HCT116 (cell line): ENCODE data around the gene LHX3. TPM values are rescaled to one million over a fixed set of nuclear protein-coding genes. Genes with fewer than 3 reads are reported as not detected.

Experiments
- ATAC-seq: fragments of 200-7000 bp; cut with Tn5 transposase; 2 replicates; pipeline ENCODE4 v1.9.1; 2020; ENCODE audit warnings: mild to moderate bottlenecking, moderate library complexity
- BruUV-seq: library from RNA; stranded (reverse); fragments of 400-500 nt; replicated peaks from 2 replicates; lab custom pipeline; 2021; lab: Mats Ljungman, UMichigan
- CTCF ChIA-PET: fragments of 300-600 bp; sonication (Branson Sonifier 250); formaldehyde crosslinking; loops from one replicate; lab custom pipeline; 2021; ENCODE audit warnings: antibody characterized with exemption; lab: Charles Lee
- POLR2A ChIA-PET: fragments of 300-600, 350-600 bp; sonication (Branson Sonifier 250); formaldehyde crosslinking; loops from one replicate; lab custom pipeline; 2021; ENCODE audit warnings: antibody characterized with exemption; lab: Charles Lee
- RAD21 ChIA-PET, 2 experiments: fragments of 300-600 bp; sonication (Branson Sonifier 250); formaldehyde crosslinking; loops; one replicate each; lab custom pipeline; 2023; ENCODE audit warnings: low total read pairs in 2 of 2; ENCODE audit not compliant: uncharacterized antibody in 2 of 2, unreplicated experiment in 2 of 2, low non-redundant PET in 1 of 2; lab: Charles Lee
- DNase-seq: peaks from one replicate; pipeline ENCODE4 v3.0.0-alpha.2; 2010; ENCODE audit warnings: low read depth, low spot score
- H2AFZ ChIP-seq: fragments of 200-600 bp; shearing (Covaris generic), sonication (generic); 2 replicates; pipeline ENCODE4 v1.6.1; 2017; ENCODE audit warnings: low read depth, mixed run types, mixed read lengths, antibody characterized with exemption, low read length; ENCODE audit not compliant: poor library complexity, severe bottlenecking
- H3K27ac ChIP-seq: 2 replicates; pipeline ENCODE4 v1.5.1; 2012; ENCODE audit warnings: low read depth, low read length
- H3K27me3 ChIP-seq: fragments of 200-600 bp; sonication (generic); 2 replicates; pipeline ENCODE4 v1.6.1; 2016; ENCODE audit warnings: mixed run types, low read length, mixed read lengths; ENCODE audit not compliant: insufficient read depth
- H3K36me3 ChIP-seq, 2 experiments: fragments of 200-500 bp in 1 of 2; fragments of 200-600 bp in 1 of 2; sonication (Bioruptor generic) in 1 of 2; sonication (generic) in 1 of 2; 2 replicates each; pipeline versions ENCODE4 v1.5.1 to v1.6.1; 2014 to 2016; ENCODE audit warnings: low read length in 2 of 2, inconsistent platforms in 1 of 2, mixed read lengths in 1 of 2, mixed run types in 1 of 2; ENCODE audit not compliant: insufficient read depth in 2 of 2, control insufficient read depth in 1 of 2
- H3K4me1 ChIP-seq, 2 experiments: fragments of 200-600 bp in 1 of 2; sonication (generic) in 1 of 2; 2 replicates each; pipeline versions ENCODE4 v1.5.1 to v1.6.1; 2012 to 2017; ENCODE audit warnings: low read length in 2 of 2, inconsistent platforms in 1 of 2, mild to moderate bottlenecking in 1 of 2, mixed read lengths in 1 of 2, mixed run types in 1 of 2, moderate library complexity in 1 of 2; ENCODE audit not compliant: insufficient read depth in 2 of 2, control insufficient read depth in 1 of 2
- H3K4me2 ChIP-seq: fragments of 200-600 bp; sonication (generic); 2 replicates; pipeline ENCODE4 v1.6.1; 2017; ENCODE audit warnings: mixed run types, low read length, mixed read lengths
- H3K4me3 ChIP-seq, 2 experiments: fragments of 200-600 bp in 1 of 2; sonication (generic) in 1 of 2; replicated peaks in 1 of 2; 2 replicates each; pipeline ENCODE4 v1.5.1; 2011 to 2016; ENCODE audit warnings: low read length in 2 of 2, control low read depth in 1 of 2, low read depth in 1 of 2, mild to moderate bottlenecking in 1 of 2, mixed read lengths in 1 of 2, mixed run types in 1 of 2
- H3K79me2 ChIP-seq: fragments of 200-600 bp; sonication (generic); 2 replicates; pipeline ENCODE4 v1.6.1; 2017; ENCODE audit warnings: mild to moderate bottlenecking, mixed run types, low read length, moderate library complexity, mixed read lengths; ENCODE audit not compliant: insufficient read depth
- H3K9ac ChIP-seq: fragments of 200-600 bp; sonication (generic); 2 replicates; pipeline ENCODE4 v1.6.1; 2016; ENCODE audit warnings: low read length, mixed read lengths
- H3K9me2 ChIP-seq: fragments of 200-600 bp; sonication (generic), shearing (Covaris generic); 2 replicates; pipeline ENCODE4 v1.6.1; 2017; ENCODE audit warnings: mixed run types, mild to moderate bottlenecking, moderate library complexity; ENCODE audit not compliant: insufficient read depth
- H3K9me3 ChIP-seq, 2 experiments: fragments of 200-500 bp in 1 of 2; fragments of 200-600 bp in 1 of 2; sonication (Bioruptor generic) in 1 of 2; sonication (generic) in 1 of 2; 2 replicates each; pipeline ENCODE4 v1.6.1; 2014 to 2017; ENCODE audit warnings: low read length in 2 of 2, mixed read lengths in 2 of 2, inconsistent platforms in 1 of 2, low read depth in 1 of 2, mild to moderate bottlenecking in 1 of 2, mixed run types in 1 of 2, moderate library complexity in 1 of 2; ENCODE audit not compliant: control insufficient read depth in 1 of 2, insufficient read depth in 1 of 2
- H4K20me1 ChIP-seq: fragments of 200-600 bp; sonication (generic), shearing (Covaris generic); 2 replicates; pipeline ENCODE4 v1.6.1; 2017; ENCODE audit warnings: mixed run types, mild to moderate bottlenecking, moderate library complexity; ENCODE audit not compliant: insufficient read depth
- ATF3 ChIP-seq: IDR thresholded peaks from 2 replicates; pipeline ENCODE4 v1.6.1; 2012
- CEBPB ChIP-seq: IDR thresholded peaks from 2 replicates; pipeline ENCODE4 v1.6.1; 2012; ENCODE audit warnings: low read depth
- CTCF ChIP-seq, 3 experiments: fragments of 200-600 bp in 1 of 3; sonication (generic) in 1 of 3; IDR thresholded peaks in 2 of 3; conservative IDR thresholded peaks in 1 of 3; 2 replicates each; pipeline ENCODE4 v1.5.1; 2012 to 2017; ENCODE audit warnings: low read depth in 2 of 3, low read length in 2 of 3, antibody characterized with exemption in 1 of 3, borderline replicate concordance in 1 of 3, control low read depth in 1 of 3, mild to moderate bottlenecking in 1 of 3, mixed read lengths in 1 of 3, mixed run types in 1 of 3, moderate library complexity in 1 of 3; ENCODE audit not compliant: insufficient read depth in 1 of 3
- EGR1 ChIP-seq: IDR thresholded peaks from 2 replicates; pipeline ENCODE4 v1.6.1; 2012; ENCODE audit warnings: low read depth
- EZH2 ChIP-seq: fragments of 200-600 bp; sonication (generic); IDR thresholded peaks from 2 replicates; pipeline ENCODE4 v1.6.1; 2017; ENCODE audit warnings: antibody characterized with exemption, mixed run types
- FOSL1 ChIP-seq: IDR thresholded peaks from 2 replicates; pipeline ENCODE4 v1.6.1; 2012; ENCODE audit warnings: low read depth
- MAX ChIP-seq: IDR thresholded peaks from 2 replicates; pipeline ENCODE4 v1.6.1; 2012
- POLR2A ChIP-seq: IDR thresholded peaks from 2 replicates; pipeline ENCODE4 v1.7.0; 2011; ENCODE audit warnings: borderline replicate concordance; ENCODE audit not compliant: insufficient read depth, insufficient read length; ENCODE audit errors: extremely low read depth
- POLR2AphosphoS5 ChIP-seq: IDR thresholded peaks from 2 replicates; pipeline ENCODE4 v1.6.1; 2011; ENCODE audit warnings: mild to moderate bottlenecking, low read depth, low read length, moderate library complexity
- RAD21 ChIP-seq: IDR thresholded peaks from 2 replicates; pipeline ENCODE4 v1.6.1; 2012; ENCODE audit warnings: low read depth, mild to moderate bottlenecking
- REST ChIP-seq: IDR thresholded peaks from 2 replicates; pipeline ENCODE4 v1.6.1; 2012; ENCODE audit warnings: low read depth
- SIN3A ChIP-seq: IDR thresholded peaks from 2 replicates; pipeline ENCODE4 v1.6.1; 2012; ENCODE audit warnings: low read depth
- SRF ChIP-seq: IDR thresholded peaks from 2 replicates; pipeline ENCODE4 v1.6.1; 2012; ENCODE audit warnings: low read depth
- YY1 ChIP-seq: IDR thresholded peaks from 2 replicates; pipeline ENCODE4 v1.6.1; 2011; ENCODE audit warnings: low read length, low read depth, moderate library complexity, mild to moderate bottlenecking; ENCODE audit not compliant: insufficient replicate concordance; ENCODE audit errors: extremely low read depth
- ZBTB33 ChIP-seq: IDR thresholded peaks from 2 replicates; pipeline ENCODE4 v1.6.1; 2011; ENCODE audit warnings: mild to moderate bottlenecking, low read length, moderate library complexity; ENCODE audit not compliant: insufficient replicate concordance; ENCODE audit errors: extremely low read depth
- ZFX ChIP-seq: fragments of 450-650 bp; IDR thresholded peaks from 2 replicates; pipeline ENCODE4 v1.6.1; 2017
- ZNF274 ChIP-seq: fragments of 200-500 bp; sonication (Bioruptor generic); IDR thresholded peaks from 2 replicates; pipeline ENCODE4 v1.6.1; 2014; ENCODE audit warnings: mild to moderate bottlenecking, low read depth, low read length, inconsistent platforms
- intact Hi-C: fragments of 100-400 bp; cut with micrococcal nuclease; formaldehyde crosslinking; loops from 2 replicates; pipeline ENCODE4 v1.10.0; 2022
- total RNA-seq: library from RNA; stranded (reverse); gene quantifications from one replicate; pipeline ENCODE4 v1.2.1, GENCODE V29; 2021; ENCODE audit not compliant: unreplicated experiment

LHX3 gene
- total RNA-seq, 1 experiment from 2014 or later = not detected

GRCh38 chr9:136203408-136204144 lies 1.4 kb downstream of the LHX3 start:
- Histone ChIP-seq H3K4me3 (no peak overlapping the region), H4K20me1 (no peaks in the 10 kb centered on the region), H3K79me2 (no peaks in the 10 kb centered on the region), H3K36me3 (peaks cover 4% of the 10 kb centered on the region in 2 experiments; a peak in 2 of 4 replicates), H3K9me2 (no peaks in the 10 kb centered on the region), H3K9ac (no peak overlapping the region), H3K4me1 (no peaks in the 10 kb centered on the region), H3K9me3 (no peaks in the 10 kb centered on the region), H3K4me2 (no peak overlapping the region), H3K27ac (no peak overlapping the region), H3K27me3 (no peaks in the 10 kb centered on the region), H2AFZ (no peak overlapping the region)
- DNase-seq (no peak), ATAC-seq (no peak)
- BruUV-seq = no TSS peak
- intact Hi-C loops = no loop called here
- ChIA-PET POLR2A (no interaction called here), RAD21 (no interaction called here), CTCF (no interaction called here)
- no peak for TF ChIP-seq YY1
- no peak for TF ChIP-seq ZNF274
- no peak for TF ChIP-seq RAD21
- TF ChIP-seq ZFX = no peak
- no peak for TF ChIP-seq MAX
- TF ChIP-seq SRF = no peak
- TF ChIP-seq ZBTB33 = no peak
- no peak for TF ChIP-seq EZH2
- no peak for TF ChIP-seq POLR2AphosphoS5
- TF ChIP-seq CEBPB = no peak
- no peak for TF ChIP-seq POLR2A
- TF ChIP-seq EGR1 = no peak
- TF ChIP-seq CTCF (IDR thresholded peaks at IDR 0.05 in 2 of 3, conservative IDR thresholded peaks at IDR 0.05 in 1 of 3; ENCODE audit: borderline replicate concordance in 1 of 3, insufficient read depth in 1 of 3, low read depth in 2 of 3, low read length in 2 of 3) = no peak
- TF ChIP-seq REST = no peak
- TF ChIP-seq ATF3 = no peak
- TF ChIP-seq SIN3A = no peak
- TF ChIP-seq FOSL1 = no peak
